Coronary artery (tissue), 2 donors: Measurements from ENCODE around the gene PTRH2.

Source experiments
- DNase-seq: peaks from one replicate; pipeline ENCODE4 v3.0.0-alpha.2; 2017; ENCODE audit warnings: low spot score
- H3K27ac ChIP-seq, 2 donors: fragments of 200-600 bp; sonication (generic); one replicate each; pipeline ENCODE4 v1.5.1; 2016 to 2019
- H3K4me3 ChIP-seq: fragments of 200-600 bp; sonication (generic); 2 replicates; pipeline ENCODE4 v1.5.1; 2016; ENCODE audit warnings: mild to moderate bottlenecking, moderate library complexity
- TF ChIP-seq, protein P1 (sequence below): fragments of 200-600 bp; sonication (generic); IDR thresholded peaks from one replicate; pipeline ENCODE4 v1.5.1; 2019; ENCODE audit warnings: antibody characterized with exemption

PTRH2 gene

DNA sequence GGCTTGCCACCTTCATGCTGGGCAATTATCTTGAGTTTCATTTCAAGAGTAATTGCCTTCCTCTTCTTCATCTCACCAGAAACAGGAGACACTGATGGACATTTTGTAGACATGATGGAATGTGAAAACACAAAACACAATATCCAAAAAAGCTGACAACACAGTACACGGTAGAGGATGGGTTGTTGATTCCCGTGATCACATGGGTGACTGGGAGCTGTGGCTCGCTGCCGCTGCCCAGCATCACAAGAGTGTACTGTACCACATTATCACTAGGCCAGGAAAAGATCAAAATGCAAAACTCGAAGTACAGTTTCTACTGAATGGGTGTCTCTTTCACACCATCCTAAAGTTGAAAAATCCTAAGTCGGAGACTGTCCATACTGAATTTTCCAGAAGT lies 7.4 kb downstream of the PTRH2 start:
- no peak for DNase-seq
- TF ChIP-seq, protein P1, sequence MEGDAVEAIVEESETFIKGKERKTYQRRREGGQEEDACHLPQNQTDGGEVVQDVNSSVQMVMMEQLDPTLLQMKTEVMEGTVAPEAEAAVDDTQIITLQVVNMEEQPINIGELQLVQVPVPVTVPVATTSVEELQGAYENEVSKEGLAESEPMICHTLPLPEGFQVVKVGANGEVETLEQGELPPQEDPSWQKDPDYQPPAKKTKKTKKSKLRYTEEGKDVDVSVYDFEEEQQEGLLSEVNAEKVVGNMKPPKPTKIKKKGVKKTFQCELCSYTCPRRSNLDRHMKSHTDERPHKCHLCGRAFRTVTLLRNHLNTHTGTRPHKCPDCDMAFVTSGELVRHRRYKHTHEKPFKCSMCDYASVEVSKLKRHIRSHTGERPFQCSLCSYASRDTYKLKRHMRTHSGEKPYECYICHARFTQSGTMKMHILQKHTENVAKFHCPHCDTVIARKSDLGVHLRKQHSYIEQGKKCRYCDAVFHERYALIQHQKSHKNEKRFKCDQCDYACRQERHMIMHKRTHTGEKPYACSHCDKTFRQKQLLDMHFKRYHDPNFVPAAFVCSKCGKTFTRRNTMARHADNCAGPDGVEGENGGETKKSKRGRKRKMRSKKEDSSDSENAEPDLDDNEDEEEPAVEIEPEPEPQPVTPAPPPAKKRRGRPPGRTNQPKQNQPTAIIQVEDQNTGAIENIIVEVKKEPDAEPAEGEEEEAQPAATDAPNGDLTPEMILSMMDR = no peak

DNA sequence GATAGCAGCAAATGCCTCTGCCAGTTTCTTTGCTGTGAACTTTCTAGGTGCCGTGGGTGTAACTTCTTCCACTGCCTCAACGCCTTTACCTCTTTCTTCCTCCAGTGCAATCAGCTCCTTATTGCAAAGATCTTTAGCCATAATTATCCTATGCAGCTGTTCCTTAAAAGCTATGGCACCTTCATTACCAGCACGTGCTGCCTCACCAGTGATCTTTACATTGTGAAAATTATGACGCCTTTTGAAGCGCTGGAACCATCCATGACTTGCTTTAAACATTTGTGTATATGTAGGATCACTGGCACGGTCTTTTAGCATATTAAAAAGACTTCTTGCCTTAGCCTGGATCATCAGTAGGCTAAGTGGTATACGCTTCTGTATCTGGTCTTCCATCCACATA lies 8.0 kb downstream of the PTRH2 start:
- DNase-seq = no peak
- Histone ChIP-seq H3K27ac (no peak overlapping the region), H3K4me3 (no peak overlapping the region)
- TF ChIP-seq, protein P1 = no peak

More for the DNA sequence above, 7.4 kb downstream of the PTRH2 start:
- Histone ChIP-seq H3K27ac (no peak overlapping the region), H3K4me3 (no peak overlapping the region)

DNA sequence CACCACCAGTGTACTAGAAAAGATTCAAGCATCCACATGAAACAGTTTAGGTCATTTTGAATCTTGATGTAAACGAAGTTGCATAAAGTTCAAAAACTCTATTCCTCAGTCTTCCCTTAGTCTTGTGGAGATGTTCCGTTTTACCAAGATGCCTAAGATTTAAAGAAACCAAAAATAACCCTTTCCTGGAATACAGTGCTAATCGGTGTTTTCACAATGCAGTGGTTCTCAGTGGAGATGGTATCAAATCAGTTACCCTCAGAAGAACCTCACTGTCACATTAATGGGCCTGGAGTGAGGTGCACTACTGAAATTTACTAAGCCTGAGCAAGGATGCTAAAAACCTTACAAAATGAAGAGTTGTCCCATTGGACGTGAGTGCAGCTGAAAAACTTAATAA lies 9.1 kb downstream of the PTRH2 start:
- TF ChIP-seq, protein P1 = no peak
- no peak for DNase-seq
- Histone ChIP-seq H3K4me3 (no peak overlapping the region), H3K27ac (no peak overlapping the region)

DNA sequence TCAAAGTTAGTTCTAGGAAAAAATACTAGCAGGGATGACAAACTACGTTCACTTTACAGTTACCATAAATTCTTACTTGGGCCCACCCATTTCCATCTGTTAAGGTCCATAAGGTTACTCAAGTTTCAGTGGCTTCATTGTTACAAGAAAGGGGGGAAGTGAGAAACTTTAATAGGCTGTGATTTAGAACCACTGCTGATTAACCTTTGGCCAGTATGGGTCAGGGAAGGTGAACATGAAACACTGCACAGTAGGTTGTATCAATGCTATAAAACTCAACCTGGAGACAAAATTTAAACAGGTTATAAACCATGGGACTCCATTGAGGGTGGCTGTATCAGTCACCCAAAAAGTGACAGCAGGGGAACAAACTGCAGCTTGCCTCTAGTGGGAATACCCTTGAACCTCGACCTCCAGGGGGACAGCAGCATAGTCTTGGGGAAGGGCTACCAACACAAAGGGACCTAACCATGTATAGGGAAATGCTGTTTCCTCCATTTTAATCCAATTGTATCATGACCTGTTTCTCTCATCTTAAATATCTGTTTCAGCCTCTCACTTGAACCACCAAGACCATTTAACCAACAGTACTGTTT lies 10.4 kb downstream of the PTRH2 start:
- TF ChIP-seq, protein P1 = no peak
- Histone ChIP-seq H3K4me3 (no peak overlapping the region), H3K27ac (no peak overlapping the region)
- DNase-seq = no peak

DNA sequence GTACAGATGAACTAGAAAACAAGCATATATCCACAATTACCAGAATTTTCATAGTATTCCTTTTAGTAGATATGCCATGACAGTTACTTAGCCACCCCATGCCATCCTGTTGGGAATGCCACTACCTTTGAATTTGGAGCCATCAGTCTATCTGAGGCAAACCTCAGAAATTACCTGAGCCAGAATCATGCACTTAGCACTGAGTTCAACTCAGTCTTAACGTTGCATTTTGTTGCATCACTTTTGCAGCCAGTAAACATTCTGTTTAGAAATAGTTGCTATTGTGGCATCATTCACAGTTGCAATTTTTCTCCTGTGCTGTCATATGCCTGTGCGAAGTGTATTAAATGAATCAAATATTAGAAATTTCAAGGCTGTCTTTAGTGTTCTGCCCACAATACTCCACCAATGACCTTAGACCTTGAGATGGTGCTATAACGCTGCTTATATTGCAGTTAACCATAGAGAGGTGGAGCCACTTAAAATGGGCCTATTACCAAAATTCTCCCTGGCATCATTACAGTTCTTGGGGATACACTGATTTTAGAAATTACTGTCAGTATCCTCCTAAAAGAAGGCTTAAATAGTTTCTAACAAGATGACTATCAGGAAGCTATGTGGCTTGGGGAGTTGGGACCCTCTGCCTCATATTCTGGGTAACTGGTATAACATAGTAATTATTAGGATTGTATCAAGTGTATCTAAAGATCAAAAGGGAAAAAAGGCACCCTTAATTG lies 11.1 kb downstream of the PTRH2 start:
- DNase-seq = no peak
- TF ChIP-seq, protein P1 = no peak
- no peak overlapping the region for H3K27ac ChIP-seq
- H3K4me3 ChIP-seq = no peak overlapping the region

DNA sequence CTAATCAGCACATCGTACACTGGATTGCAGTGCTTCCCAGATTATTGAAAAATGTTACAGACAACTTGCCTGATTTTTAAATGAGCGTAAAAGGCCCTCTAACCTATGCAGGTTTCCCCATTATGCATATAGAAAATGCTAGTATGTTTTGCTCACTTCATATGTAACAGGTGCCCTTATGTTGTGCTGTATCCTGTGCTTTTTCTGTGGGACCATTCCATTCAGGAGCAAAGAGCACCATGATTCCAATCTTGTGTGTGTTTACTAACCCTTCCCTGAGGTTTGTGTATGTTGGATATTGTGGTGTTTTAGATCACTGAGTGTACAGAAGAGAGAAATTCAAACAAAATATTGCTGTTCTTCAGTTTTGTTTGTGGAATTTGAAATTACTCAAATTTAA lies 12.9 kb downstream of the PTRH2 start:
- TF ChIP-seq, protein P1 = no peak
- H3K4me3 ChIP-seq = no peak overlapping the region
- no peak for DNase-seq

DNA sequence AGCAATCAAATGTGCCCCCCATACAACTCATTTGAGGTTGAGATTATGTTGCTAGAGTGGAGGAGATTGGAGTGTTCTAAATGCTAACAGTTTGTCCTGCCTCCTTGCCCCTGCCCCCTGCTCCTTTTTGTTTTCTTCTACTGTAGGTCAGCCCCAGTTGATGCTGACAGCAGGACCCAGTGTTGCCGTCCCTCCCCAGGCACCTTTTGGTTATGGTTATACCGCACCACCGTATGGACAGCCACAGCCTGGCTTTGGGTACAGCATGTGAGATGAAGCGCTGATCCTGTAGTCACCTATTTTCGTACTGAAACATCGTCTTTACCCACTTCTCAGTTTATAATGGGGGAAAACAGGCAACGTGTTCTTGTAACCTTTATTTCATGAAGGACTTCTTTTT lies 13.6 kb downstream of the PTRH2 start:
- TF ChIP-seq, protein P1 = no peak
- Histone ChIP-seq H3K4me3 (no peak overlapping the region), H3K27ac (no peak overlapping the region)
- DNase-seq = no peak

More for the DNA sequence above, 12.9 kb downstream of the PTRH2 start:
- H3K27ac ChIP-seq = no peak overlapping the region
